Hepatocyte (in vitro differentiated cells): ENCODE data around the gene SLC25A13.

Experiments used
- EZH2 ChIP-seq: fragments of 200-600 bp; sonication (generic); IDR thresholded peaks from 2 replicates; pipeline ENCODE4 v1.6.1; 2016; ENCODE audit warnings: antibody characterized with exemption, mild to moderate bottlenecking, borderline replicate concordance
- TF ChIP-seq, protein P1 (sequence below): fragments of 200-600 bp; sonication (generic); IDR thresholded peaks from 2 replicates; pipeline ENCODE4 v1.5.1; 2016; ENCODE audit warnings: antibody characterized with exemption, mild to moderate bottlenecking; ENCODE audit not compliant: poor library complexity

- TF ChIP-seq, protein P1, sequence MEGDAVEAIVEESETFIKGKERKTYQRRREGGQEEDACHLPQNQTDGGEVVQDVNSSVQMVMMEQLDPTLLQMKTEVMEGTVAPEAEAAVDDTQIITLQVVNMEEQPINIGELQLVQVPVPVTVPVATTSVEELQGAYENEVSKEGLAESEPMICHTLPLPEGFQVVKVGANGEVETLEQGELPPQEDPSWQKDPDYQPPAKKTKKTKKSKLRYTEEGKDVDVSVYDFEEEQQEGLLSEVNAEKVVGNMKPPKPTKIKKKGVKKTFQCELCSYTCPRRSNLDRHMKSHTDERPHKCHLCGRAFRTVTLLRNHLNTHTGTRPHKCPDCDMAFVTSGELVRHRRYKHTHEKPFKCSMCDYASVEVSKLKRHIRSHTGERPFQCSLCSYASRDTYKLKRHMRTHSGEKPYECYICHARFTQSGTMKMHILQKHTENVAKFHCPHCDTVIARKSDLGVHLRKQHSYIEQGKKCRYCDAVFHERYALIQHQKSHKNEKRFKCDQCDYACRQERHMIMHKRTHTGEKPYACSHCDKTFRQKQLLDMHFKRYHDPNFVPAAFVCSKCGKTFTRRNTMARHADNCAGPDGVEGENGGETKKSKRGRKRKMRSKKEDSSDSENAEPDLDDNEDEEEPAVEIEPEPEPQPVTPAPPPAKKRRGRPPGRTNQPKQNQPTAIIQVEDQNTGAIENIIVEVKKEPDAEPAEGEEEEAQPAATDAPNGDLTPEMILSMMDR: no peak
- no peak for TF ChIP-seq EZH2
Measured at GRCh38 chr7:96076350-96076707, 245.6 kb downstream of the SLC25A13 start.
